Thyroid gland (tissue), 4 donors: ENCODE results near the gene PTPRU. TPM values are rescaled to one million over a fixed set of nuclear protein-coding genes. Genes with fewer than 3 reads are reported as not detected.

Experiments
- DNase-seq, 2 donors: peaks; one replicate each; pipeline ENCODE4 v3.0.0-alpha.2; 2019
- H3K27ac ChIP-seq, 3 donors: fragments of 200-600 bp; sonication (generic); 1 replicate in 2 of 3; 2 replicates in 1 of 3; pipeline ENCODE4 v1.5.1; 2016 to 2019; ENCODE audit warnings: mild to moderate bottlenecking in 1 of 3, moderate library complexity in 1 of 3
- H3K27me3 ChIP-seq: fragments of 200-600 bp; sonication (generic); one replicate; pipeline ENCODE4 v1.5.1; 2019
- H3K36me3 ChIP-seq, 2 donors: fragments of 200-600 bp; sonication (generic); one replicate each; pipeline ENCODE4 v1.5.1; 2016 to 2019
- H3K4me1 ChIP-seq, 2 donors: fragments of 200-600 bp; sonication (generic); one replicate each; pipeline ENCODE4 v1.5.1; 2017 to 2019
- H3K4me3 ChIP-seq, 3 donors: fragments of 200-600 bp; sonication (generic); replicated peaks in 1 of 3; 1 replicate in 2 of 3; 2 replicates in 1 of 3; pipeline ENCODE4 v1.5.1; 2016; ENCODE audit warnings: mild to moderate bottlenecking in 1 of 3
- H3K9me3 ChIP-seq: fragments of 200-600 bp; sonication (generic); one replicate; pipeline ENCODE4 v1.5.1; 2017
- POLR2A ChIP-seq, 2 donors: fragments of 450-650 bp; IDR thresholded peaks; one replicate each; pipeline ENCODE4 v1.6.1; 2017; ENCODE audit warnings: antibody characterized with exemption in 2 of 2, mild to moderate bottlenecking in 2 of 2, moderate library complexity in 1 of 2
- WGBS, 2 donors: methylation state at CpG; one replicate each; pipeline ENCODE4 v1.1.5; 2017; 5-methylcytosine and 5-hydroxymethylcytosine counted together
- intact Hi-C: fragments of 100-400 bp; cut with DNase I; formaldehyde crosslinking; loops from one replicate; pipeline ENCODE4 v1.15.1; 2023
- total RNA-seq, 4 donors: library from RNA; depleted of rRNA; stranded (reverse); fragments of >200 nt; gene quantifications; one replicate each; pipeline ENCODE4 v1.2.3, GENCODE V29; 2016
- TF ChIP-seq, protein P1 (sequence below), 6 experiments: fragments of 200-600 bp in 3 of 6; fragments of 450-650 bp in 3 of 6; sonication (generic) in 3 of 6; IDR thresholded peaks; one replicate each; pipeline ENCODE4 v1.5.1; 2016 to 2019; ENCODE audit warnings: antibody characterized with exemption in 6 of 6, mild to moderate bottlenecking in 2 of 6, inconsistent platforms in 1 of 6, moderate library complexity in 1 of 6

PTPRU gene
- total RNA-seq, 4 donors from 2014 or later: 12.4 to 30.0 (median 17.9) TPM

DNA sequence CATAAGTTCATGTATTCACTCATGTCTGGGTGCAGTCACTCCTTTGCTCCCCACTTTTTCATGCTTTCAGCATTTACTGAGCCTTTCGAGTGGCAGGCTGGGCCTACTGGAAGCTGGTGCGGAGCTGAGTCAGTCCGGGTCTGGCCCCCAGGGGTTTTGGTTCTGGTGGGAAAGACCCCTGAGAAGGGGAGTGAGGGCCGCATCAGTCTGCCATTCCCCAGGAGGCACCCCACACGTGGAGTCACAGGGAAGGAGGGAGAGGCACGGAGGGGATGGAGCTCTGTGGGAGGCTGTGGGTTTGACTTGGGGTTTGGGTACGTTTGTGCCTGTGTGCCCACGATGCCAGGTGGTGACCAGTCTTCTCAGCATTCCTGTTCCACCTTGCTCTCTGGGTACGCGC, 87.9 kb downstream of the PTPRU start:
- Histone ChIP-seq H3K9me3 (no peaks in the 10 kb centered on the region), H3K4me3 (no peak overlapping the region), H3K4me1 (no peaks in the 10 kb centered on the region), H3K27ac (no peak overlapping the region), H3K36me3 (peaks cover 0 to 7% of the 10 kb centered on the region in 2 donors), H3K27me3 (no peaks in the 10 kb centered on the region)
- intact Hi-C loops: no loop called here
- no peak for TF ChIP-seq POLR2A (IDR thresholded peaks at IDR 0.05)
- TF ChIP-seq, protein P1, sequence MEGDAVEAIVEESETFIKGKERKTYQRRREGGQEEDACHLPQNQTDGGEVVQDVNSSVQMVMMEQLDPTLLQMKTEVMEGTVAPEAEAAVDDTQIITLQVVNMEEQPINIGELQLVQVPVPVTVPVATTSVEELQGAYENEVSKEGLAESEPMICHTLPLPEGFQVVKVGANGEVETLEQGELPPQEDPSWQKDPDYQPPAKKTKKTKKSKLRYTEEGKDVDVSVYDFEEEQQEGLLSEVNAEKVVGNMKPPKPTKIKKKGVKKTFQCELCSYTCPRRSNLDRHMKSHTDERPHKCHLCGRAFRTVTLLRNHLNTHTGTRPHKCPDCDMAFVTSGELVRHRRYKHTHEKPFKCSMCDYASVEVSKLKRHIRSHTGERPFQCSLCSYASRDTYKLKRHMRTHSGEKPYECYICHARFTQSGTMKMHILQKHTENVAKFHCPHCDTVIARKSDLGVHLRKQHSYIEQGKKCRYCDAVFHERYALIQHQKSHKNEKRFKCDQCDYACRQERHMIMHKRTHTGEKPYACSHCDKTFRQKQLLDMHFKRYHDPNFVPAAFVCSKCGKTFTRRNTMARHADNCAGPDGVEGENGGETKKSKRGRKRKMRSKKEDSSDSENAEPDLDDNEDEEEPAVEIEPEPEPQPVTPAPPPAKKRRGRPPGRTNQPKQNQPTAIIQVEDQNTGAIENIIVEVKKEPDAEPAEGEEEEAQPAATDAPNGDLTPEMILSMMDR (IDR thresholded peaks at IDR 0.05): no peak
- no peak for DNase-seq
- 84 to 88% methylated on average over 10 of the region's 10 CpGs for WGBS, 2 donors

DNA sequence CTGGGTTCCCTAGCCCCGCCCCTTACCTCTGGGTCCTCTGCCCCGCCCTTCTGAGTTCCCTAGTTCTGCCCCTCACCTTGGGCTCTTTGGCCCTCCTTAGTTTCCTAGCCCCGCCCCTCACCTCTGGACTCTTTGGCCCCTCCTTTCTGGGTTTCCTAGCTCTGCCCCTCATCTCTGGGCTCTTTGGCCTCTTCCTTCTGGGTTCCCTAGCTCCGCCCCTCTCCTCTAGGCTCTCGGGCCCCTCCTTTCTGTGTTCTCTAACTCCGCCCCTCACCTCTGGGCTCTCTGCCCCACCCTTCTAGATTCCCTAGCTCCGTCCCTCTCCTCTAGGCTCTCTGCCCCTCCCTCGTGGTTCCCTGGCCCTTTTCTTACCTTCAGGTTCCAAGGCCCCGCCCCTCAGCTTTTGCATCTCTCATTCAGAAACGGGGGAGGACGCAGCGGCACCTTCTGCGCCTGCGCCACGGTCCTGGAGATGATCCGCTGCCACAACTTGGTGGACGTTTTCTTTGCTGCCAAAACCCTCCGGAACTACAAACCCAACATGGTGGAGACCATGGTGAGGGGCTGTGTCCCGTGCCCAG, 88.5 kb downstream of the PTPRU start:
- TF ChIP-seq, protein P1 (IDR thresholded peaks at IDR 0.05): no peak
- no peak for TF ChIP-seq POLR2A (IDR thresholded peaks at IDR 0.05)
- no peak overlapping the region for H3K4me3 ChIP-seq
- no peak overlapping the region for H3K27ac ChIP-seq

DNA sequence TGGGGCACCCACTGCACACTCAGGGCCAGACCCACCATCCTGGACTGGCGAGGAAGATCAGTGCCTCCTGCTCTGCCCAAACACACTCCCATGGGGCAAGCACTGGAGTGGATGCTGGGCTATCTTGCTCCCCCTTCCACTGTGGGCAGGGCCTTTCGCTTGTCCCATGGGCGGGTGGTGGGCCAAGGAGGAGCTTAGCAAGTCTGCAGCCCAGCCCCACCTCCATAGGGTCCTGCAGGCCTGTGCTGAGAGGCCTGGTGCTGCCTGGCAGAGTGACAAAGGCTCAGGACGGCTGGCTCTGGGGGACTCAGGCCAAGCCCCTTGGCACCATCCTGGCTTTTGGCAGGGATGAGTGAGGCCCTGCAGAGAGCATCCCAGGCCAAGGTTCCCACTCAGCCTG, 89.4 kb downstream of the PTPRU start:
- intact Hi-C loops: no loop called here
- TF ChIP-seq, protein P1 (IDR thresholded peaks at IDR 0.05): no peak
- TF ChIP-seq POLR2A (IDR thresholded peaks at IDR 0.05): no peak
- no peaks in the 10 kb centered on the region for H3K9me3 ChIP-seq
- 100% methylated on average over 2 of the region's 4 CpGs; no CpG with 5 or more reads in 1 of the 2 donors for WGBS, 2 donors
- H3K27ac ChIP-seq: no peak overlapping the region
- no peak for DNase-seq
- H3K4me1 ChIP-seq: no peaks in the 10 kb centered on the region
- H3K36me3 ChIP-seq: peaks cover 0 to 7% of the 10 kb centered on the region in 2 donors
- H3K27me3 ChIP-seq: no peaks in the 10 kb centered on the region
- H3K4me3 ChIP-seq: no peak overlapping the region

More for the DNA sequence above, 88.5 kb downstream of the PTPRU start:
- peak in 1 of 2 donors; percentile 6 for DNase-seq
- intact Hi-C loops: no loop called here
- no peaks in the 10 kb centered on the region for H3K27me3 ChIP-seq
- H3K9me3 ChIP-seq: no peaks in the 10 kb centered on the region
- whole genome bisulfite sequencing, 2 donors: 50 to 58% methylated on average over 19 of the region's 19 CpGs
- H3K36me3 ChIP-seq: peaks cover 0 to 7% of the 10 kb centered on the region in 2 donors
- no peaks in the 10 kb centered on the region for H3K4me1 ChIP-seq

DNA sequence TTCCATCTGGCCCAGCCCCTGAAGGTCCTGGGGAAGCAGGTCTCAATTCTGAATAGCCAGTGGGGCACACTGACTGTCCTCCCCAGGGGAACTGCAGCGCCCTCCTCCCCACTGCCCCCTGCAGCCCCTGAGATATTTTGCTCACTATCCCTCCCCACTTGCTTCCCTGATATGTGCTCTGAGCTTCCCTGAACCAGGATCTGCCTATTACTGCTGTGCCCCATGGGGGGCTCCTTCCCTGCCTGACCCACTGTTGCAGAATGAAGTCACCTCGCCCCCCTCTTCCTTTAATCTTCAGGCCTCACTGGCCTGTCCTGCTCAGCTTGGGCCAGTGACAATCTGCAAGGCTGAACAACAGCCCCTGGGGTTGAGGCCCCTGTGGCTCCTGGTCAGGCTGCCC, 89.8 kb downstream of the PTPRU start:
- Histone ChIP-seq H3K27me3 (no peaks in the 10 kb centered on the region), H3K27ac (no peak overlapping the region), H3K36me3 (peaks cover 0 to 7% of the 10 kb centered on the region in 2 donors), H3K4me3 (no peak overlapping the region), H3K4me1 (no peaks in the 10 kb centered on the region), H3K9me3 (no peaks in the 10 kb centered on the region)
- no peak for TF ChIP-seq POLR2A (IDR thresholded peaks at IDR 0.05)
- TF ChIP-seq, protein P1 (IDR thresholded peaks at IDR 0.05): no peak
- DNase-seq: no peak
- intact Hi-C loops: no loop called here
- WGBS, 2 donors: 93 to 100% methylated on average over 2 of the region's 2 CpGs

- H3K36me3 ChIP-seq: peaks cover 0 to 7% of the 10 kb centered on the region in 2 donors
- H3K27me3 ChIP-seq: no peaks in the 10 kb centered on the region
- TF ChIP-seq, protein P1 (IDR thresholded peaks at IDR 0.05): no peak
- TF ChIP-seq POLR2A (IDR thresholded peaks at IDR 0.05): no peak
- no peak overlapping the region for H3K4me3 ChIP-seq
- intact Hi-C loops: no loop called here
- no peak overlapping the region for H3K27ac ChIP-seq
- H3K9me3 ChIP-seq: no peaks in the 10 kb centered on the region
- 96 to 98% methylated on average over 9 of the region's 9 CpGs for WGBS, 2 donors
- no peaks in the 10 kb centered on the region for H3K4me1 ChIP-seq
- DNase-seq: no peak
These were observed 91.1 kb downstream of the PTPRU start for GRCh38 chr1:29327223-29327935.
